ENCODE measurements around the gene PAIP1.

- no peak for TF ChIP-seq CTCF (IDR thresholded peaks at IDR 0.05; ENCODE audit: low read length)
- no peak for TF ChIP-seq EZH2 (IDR thresholded peaks at IDR 0.05; ENCODE audit: borderline replicate concordance, low read length)
Measured at GRCh38 chr5:43569236-43569746, 12.4 kb upstream of the PAIP1 start.
